Measurements from ENCODE around the gene HOXC11.

The HOXC11 gene

DNA sequence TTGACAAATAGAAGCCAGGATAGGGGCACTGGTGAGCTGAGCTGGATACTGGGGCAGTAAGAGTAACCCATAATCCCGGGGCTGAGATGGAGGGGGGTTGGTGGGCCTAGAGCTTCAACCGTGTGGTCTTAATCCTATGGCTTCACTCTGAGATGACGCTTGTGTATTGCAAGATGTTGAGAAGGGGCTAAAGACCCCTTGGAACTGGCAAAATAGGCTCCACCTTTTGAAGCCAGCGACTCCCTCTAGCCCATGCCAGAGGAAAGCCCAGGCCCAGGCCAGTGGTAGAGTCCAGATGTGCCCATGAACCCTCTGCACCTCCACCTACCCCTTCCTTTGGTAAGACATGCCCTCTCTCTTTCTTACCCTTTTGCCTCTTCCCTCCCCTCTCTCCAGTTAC, 13.6 kb upstream of the HOXC11 start:
- no peak for DNase-seq

- DNase-seq = no peak
These were observed 12.5 kb upstream of the HOXC11 start for GRCh38 chr12:53960187-53961024.

DNA sequence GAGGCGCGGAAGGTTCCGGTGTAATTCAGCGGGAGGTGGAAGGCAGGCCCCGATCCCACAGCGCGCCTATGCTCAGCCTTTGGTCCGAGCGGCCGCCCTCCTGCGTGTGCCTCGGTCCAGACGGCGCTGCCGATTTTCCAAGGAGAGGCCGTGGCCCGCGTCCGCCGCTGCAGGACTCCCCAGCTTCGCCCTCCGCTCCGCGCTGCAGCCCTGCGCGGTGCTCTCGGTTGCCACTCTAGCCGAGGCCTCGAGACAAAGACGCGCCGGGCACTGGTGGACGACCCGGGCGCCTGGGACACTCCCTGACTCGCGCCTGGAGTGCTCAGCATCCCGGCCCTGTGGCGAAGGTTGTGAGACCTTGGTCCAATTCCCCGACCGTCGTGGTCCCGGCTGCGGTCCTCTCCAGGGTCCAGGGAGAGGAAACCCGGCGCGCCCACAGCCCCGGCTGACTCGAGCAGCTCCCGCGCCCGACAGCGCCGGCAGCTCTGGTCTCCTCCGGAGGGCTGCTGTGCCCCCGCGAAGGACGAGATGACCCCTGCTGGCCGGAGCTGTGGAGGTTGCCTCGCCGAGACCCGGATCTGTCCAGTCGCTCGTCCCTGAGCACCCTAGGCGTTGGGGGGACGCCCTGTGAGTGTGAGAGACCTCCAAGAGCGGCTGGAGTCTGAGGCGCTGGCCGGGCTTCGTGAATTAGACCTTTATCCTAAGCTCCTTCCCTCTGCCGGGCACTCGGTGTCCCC, 11.7 kb upstream of the HOXC11 start:
- DNase-seq = no peak

DNA sequence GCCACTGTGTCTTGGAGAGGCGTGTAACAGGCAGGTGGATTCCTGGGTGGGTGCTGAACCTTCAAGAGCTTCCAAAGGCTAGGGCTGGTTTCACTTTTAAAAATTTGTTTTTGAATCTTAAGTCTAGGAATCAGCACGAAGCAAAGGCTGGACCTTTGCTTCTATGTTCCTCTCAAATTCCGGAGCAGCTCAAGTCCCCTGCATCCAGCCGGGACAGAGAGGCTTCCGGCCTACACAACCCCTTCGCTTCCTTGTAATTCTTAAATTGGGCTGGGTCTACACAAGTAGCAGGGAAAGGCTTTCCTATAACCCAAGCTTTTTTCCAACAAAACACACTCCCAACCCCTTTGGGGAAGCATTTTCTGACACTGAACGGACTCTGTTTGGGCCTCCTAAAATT, 9.9 kb upstream of the HOXC11 start:
- no peak for DNase-seq

GRCh38 chr12:53963434-53964314, 9.3 kb upstream of the HOXC11 start:
- no peak for DNase-seq

DNA sequence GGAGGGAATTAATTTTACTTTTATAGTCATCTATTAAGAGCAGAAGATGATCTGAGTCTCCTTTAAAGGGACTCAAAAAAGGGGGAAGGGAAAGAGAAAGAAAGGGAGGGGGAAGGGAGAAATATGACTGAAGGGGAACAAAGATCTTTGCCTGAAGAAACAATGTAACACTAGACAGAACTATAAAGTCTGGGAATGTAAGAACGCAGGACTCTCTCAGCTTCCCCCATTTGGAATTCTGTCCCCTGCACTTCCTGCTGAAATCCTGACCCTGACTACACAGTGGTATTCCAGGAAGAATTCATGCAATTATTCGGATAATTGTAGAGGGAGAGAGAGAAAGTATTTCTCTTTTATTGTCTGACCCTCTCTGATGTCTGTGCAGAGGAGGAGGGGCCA, 8.6 kb upstream of the HOXC11 start:
- no peak for DNase-seq

- no peak for DNase-seq
These were observed 7.4 kb upstream of the HOXC11 start for GRCh38 chr12:53965281-53966084.

GRCh38 chr12:53966085-53966384, 6.9 kb upstream of the HOXC11 start:
- DNase-seq = no peak

DNA sequence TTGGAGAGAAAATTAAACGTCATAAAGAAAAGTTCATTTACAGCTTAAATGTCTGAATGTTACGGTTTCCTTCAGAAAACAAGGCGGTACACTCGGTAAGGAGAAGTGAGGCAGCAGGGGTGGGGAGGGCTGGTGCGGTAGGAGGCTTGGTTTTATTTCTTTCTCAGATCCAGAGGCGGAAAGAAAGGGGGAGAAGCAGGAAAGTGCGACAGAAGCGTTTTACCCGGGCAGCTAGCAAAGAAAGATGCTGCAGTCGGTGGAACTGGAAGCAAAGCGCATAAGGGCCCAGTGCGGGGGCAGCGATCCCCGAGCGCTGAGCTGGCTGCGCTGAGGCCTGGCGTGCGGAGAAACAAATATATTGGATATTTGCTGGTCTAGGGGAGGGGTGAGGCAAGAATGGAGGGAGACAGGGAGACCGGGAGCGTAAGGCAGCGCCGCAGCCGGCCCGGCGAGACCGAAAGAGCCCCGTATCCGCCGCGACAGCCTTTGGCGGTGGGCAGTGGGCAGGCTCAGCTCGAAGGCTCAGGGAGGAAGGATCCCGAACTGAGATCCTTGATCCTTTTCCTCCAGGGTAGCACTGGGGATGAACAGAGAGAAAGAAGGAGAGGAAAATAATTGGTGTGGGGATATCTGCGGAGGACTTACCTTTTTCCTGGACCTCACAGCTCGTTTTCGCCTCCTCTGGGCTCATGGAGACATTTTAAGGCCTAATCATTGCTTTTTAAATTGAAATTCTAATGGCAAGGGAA, 6.4 kb upstream of the HOXC11 start:
- no peak for DNase-seq

DNA sequence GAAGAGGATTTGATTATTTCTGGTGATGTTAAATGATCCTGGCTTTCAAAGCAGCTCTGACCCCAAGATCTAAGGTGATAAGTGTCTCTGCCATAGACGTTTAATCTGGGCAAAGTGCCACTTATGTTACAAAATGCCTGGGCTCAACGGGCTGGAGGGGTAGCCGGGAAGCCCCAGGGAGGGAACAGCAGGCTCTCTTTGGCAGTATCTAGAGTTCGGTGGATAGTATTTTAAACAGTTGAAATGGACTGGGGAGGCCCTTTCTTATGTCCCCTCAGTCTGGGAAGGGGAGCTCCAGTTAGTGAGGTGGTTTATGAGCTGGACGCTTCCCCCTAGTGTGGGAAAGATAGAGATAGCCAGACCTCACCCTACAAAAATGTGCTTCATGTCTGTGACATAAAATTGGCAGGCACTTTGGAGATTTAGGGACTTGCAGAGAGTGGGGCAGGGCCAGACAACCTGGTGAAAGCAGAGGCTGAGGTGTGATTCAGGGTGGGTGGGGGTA, 5.5 kb upstream of the HOXC11 start:
- no peak for DNase-seq

DNA sequence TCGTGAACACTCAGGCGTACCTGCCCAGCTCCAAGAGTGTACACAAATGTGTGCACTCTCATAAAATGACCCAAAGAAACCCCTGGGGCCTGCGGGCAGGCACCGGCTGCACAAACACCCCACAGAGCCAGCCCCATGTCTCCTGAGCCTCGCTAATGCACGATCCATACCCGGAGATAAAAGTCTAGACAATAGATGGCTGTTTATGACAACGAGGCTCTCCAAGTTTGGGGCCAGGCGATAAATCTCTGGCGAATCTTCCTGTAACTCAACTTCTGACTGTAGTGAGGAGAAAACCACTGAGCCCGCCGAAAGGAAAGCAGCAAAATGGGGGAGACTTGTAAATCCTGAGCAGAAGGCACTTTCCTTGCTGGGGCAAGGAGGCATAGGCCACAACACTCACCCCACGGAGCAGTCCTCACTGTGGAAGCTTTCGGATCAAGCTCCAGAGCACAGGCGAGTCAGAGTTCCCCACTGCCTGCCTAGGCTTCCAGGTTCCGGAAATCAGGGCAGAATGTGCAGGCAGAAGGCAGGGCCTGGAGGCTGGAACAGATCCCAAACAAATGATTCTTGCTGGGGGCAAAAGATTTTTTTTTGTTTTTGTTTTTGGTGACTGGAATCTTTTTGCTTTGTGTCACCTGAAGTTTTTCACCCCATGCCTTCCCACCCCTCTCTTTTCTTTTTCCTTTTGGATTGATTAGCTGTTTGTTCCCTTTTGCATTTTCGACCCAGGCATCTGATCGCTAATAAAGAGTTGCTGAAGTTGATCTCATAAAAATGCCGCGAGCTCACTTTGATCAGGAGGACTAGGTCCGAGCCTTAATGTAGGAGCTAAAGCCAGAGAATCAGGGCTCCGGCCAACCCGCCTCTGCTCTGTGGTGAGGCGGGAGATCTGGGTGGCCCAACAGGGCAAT, 4.5 kb upstream of the HOXC11 start:
- no peak for DNase-seq

DNA sequence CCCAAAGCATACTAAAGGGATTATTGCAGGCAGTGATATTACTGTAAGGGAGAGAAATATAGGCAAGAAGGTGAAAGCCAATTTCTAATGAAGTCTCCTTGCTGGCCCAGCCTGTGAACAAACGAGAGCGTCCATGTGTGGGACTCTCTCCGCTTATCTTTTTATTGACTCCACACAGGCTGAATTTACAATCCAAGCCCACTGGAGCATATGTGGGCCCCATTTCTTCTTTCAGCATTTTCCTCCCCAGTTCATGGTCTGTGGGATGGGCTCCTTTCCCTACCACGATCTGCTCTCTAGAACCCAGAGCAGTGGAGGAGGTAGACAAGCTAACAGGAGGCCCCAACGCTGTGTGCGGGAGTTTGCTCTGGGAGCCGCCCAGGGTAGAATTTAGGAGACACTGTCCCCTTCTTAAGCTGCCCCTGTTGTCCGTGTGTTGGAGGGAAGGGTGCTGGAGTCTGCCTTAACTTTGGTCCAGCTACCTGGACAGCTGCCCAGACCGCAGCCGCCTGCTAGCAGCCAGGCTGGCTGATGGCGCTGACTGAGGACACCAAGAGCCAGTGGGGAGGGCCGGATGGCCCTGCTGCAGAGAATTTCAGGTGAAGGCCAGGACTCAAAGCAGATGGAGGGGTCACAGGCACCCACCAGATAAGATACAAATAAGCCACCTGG, 3.2 kb upstream of the HOXC11 start:
- DNase-seq = no peak

DNA sequence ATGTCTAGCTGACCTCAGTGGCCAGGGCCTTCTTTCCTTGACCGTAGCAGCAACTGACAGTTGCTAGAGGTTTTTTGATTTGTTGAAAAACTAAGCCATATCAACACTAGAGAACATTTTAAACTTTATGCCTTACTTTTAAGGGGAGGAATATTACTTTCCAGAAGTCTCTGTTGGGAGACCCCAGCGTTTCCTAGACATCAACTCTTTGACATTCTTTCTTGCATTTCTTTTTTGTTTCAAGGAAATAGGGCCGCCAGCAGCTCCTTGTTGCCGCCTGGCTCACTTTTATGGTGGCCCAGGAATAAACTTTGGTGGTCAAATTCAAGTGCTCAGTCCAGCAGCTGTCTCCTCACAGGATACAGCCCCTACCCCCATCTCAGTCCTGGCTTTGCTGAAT, 2.5 kb upstream of the HOXC11 start:
- no peak for DNase-seq

- DNase-seq = no peak
These were observed 1.8 kb upstream of the HOXC11 start for GRCh38 chr12:53971129-53971528.

- DNase-seq = no peak
These were observed 1.2 kb upstream of the HOXC11 start for GRCh38 chr12:53971686-53972085.

GRCh38 chr12:53972152-53972702, 699 bp upstream of the HOXC11 start:
- no peak for DNase-seq

DNA sequence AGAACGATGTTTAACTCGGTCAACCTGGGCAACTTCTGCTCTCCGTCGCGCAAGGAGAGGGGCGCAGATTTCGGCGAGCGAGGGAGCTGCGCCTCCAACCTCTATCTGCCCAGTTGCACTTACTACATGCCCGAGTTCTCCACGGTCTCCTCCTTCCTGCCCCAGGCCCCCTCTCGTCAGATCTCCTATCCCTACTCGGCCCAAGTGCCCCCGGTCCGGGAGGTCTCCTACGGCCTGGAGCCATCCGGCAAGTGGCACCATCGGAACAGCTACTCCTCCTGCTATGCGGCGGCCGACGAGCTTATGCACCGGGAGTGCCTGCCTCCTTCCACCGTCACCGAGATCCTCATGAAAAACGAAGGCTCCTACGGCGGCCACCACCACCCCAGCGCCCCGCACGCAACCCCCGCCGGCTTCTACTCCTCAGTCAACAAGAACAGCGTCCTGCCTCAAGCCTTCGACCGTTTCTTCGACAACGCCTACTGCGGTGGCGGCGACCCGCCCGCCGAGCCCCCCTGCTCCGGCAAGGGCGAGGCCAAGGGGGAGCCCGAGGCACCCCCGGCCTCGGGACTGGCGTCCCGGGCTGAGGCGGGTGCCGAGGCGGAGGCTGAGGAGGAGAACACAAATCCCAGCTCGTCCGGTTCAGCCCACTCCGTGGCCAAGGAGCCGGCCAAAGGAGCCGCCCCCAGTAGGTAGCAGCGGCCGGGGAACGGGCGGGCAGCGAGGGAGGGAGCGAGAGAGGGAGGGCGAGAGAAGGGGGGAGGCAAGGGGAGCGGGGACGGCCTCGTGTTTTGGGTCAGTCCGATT, 513 bp downstream of the HOXC11 start:
- no peak for DNase-seq

- no peak for DNase-seq
These were observed 1.4 kb downstream of the HOXC11 start, which contains the start of gene HOTAIR for GRCh38 chr12:53974084-53975063. Gene HOTAIR, minus strand, starts transcription at chr12:53974954.
